CD4-positive, alpha-beta T cell (primary cell): ENCODE results near the gene CAMSAP1. TPM values are rescaled to one million over a fixed set of nuclear protein-coding genes. Genes with fewer than 3 reads are reported as not detected.

Experiments
- ATAC-seq: fragments of 200-7000 bp; cut with Tn5 transposase; one replicate; pipeline ENCODE4 v1.10.0; 2022; ENCODE audit warnings: mild to moderate bottlenecking; ENCODE audit not compliant: poor library complexity
- CTCF ChIA-PET: fragments of 350-600 bp; sonication (Branson Sonifier 250); formaldehyde crosslinking; loops from one replicate; lab custom pipeline; 2021; ENCODE audit warnings: antibody characterized with exemption, inconsistent platforms; lab: Charles Lee
- POLR2A ChIA-PET: fragments of 350-600 bp; sonication (Branson Sonifier 250); formaldehyde crosslinking; loops from one replicate; lab custom pipeline; 2021; ENCODE audit warnings: antibody characterized with exemption, inconsistent platforms; lab: Charles Lee
- DNase-seq, 14 experiments: peaks; one replicate each; pipeline ENCODE4 v3.0.0-alpha.2; 2013 to 2020; ENCODE audit warnings: mixed read lengths in 2 of 14
- H3K27ac ChIP-seq, 2 donors: one replicate each; pipeline versions ENCODE4 v1.5.1 to v1.7.0; 2013; ENCODE audit warnings: low read length in 2 of 2, low read depth in 1 of 2, mild to moderate bottlenecking in 1 of 2
- H3K27me3 ChIP-seq, 2 experiments: 1 replicate in 1 of 2; 2 replicates in 1 of 2; pipeline versions ENCODE4 v1.6.1 to v1.7.0; 2013; ENCODE audit warnings: low read length in 2 of 2, control low read depth in 1 of 2, mild to moderate bottlenecking in 1 of 2, moderate library complexity in 1 of 2; ENCODE audit not compliant: insufficient read depth in 2 of 2, control insufficient read depth in 1 of 2
- H3K36me3 ChIP-seq: one replicate; pipeline ENCODE4 v1.6.1; 2013; ENCODE audit warnings: low read length, control low read depth; ENCODE audit not compliant: insufficient read depth
- H3K4me1 ChIP-seq: one replicate; pipeline ENCODE4 v1.6.1; 2013; ENCODE audit warnings: low read length, control low read depth; ENCODE audit not compliant: insufficient read depth
- H3K4me3 ChIP-seq: one replicate; pipeline ENCODE4 v1.5.1; 2013; ENCODE audit warnings: mild to moderate bottlenecking, low read length, moderate library complexity
- H3K9me3 ChIP-seq, 2 experiments: 1 replicate in 1 of 2; 2 replicates in 1 of 2; pipeline versions ENCODE4 v1.6.1 to v1.7.0; 2013; ENCODE audit warnings: low read length in 2 of 2, mild to moderate bottlenecking in 2 of 2, control low read depth in 1 of 2, moderate library complexity in 1 of 2; ENCODE audit not compliant: control insufficient read depth in 1 of 2, insufficient read depth in 1 of 2
- H3K27ac Mint-ChIP-seq: one replicate; pipeline ENCODE4 v1.8.0; 2020; ENCODE audit warnings: mixed read lengths
- H3K27me3 Mint-ChIP-seq: one replicate; pipeline ENCODE4 v1.8.0; 2021; ENCODE audit warnings: mixed read lengths
- H3K36me3 Mint-ChIP-seq: one replicate; pipeline ENCODE4 v1.8.0; 2021; ENCODE audit warnings: low read depth, mixed read lengths
- H3K4me1 Mint-ChIP-seq: one replicate; pipeline ENCODE4 v1.8.0; 2021; ENCODE audit warnings: low read depth, mixed read lengths
- H3K4me3 Mint-ChIP-seq: one replicate; pipeline ENCODE4 v1.8.0; 2020; ENCODE audit warnings: mild to moderate bottlenecking, mixed read lengths
- H3K9me3 Mint-ChIP-seq: one replicate; pipeline ENCODE4 v1.8.0; 2020; ENCODE audit warnings: mixed read lengths
- intact Hi-C, 2 experiments: fragments of 100-400 bp; cut with DNase I in 1 of 2; cut with micrococcal nuclease in 1 of 2; formaldehyde crosslinking; loops; one replicate each; pipeline versions ENCODE4 v1.15.1 to v1.9.0; 2023 to 2025; cut with DNase I, micrococcal nuclease
- total RNA-seq, 174 experiments: library from RNA in 2 of 174; stranded (reverse) in 2 of 174; gene quantifications; one replicate each; pipeline ENCODE4 v1.2.3 and lab custom pipeline; 2021 to 2026
- TF ChIP-seq, protein P1 (sequence below): fragments of 200-600 bp; IDR thresholded peaks from one replicate; pipeline ENCODE4 v1.8.0; 2022; ENCODE audit warnings: antibody characterized with exemption, mild to moderate bottlenecking

CAMSAP1 gene
- total RNA-seq, 2 experiments from 2014 or later, result 16.8 to 18.2 TPM

DNA sequence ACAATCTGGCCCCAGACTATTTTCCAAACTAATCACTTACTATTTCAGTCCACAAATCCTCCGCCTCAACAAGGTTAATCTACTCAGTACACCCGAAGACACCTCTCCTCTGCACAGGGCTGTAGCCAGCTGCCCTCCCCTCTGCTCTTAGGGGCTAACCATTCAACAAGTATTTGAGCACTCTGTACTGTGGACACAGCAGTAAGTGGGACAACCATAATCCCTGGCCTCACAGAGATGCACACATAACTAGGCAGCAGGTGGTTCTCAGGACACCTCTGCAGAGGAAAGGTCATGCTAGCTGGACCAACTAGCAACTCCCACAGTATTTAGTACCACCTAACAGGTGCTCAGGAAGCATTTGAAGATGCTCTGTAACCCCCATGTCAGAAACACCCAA lies 5.5 kb downstream of the CAMSAP1 start:
- H3K4me3 Mint-ChIP-seq, result peak overlapping the region; percentile 13
- H3K27ac Mint-ChIP-seq, result no peak overlapping the region
- TF ChIP-seq, protein P1, sequence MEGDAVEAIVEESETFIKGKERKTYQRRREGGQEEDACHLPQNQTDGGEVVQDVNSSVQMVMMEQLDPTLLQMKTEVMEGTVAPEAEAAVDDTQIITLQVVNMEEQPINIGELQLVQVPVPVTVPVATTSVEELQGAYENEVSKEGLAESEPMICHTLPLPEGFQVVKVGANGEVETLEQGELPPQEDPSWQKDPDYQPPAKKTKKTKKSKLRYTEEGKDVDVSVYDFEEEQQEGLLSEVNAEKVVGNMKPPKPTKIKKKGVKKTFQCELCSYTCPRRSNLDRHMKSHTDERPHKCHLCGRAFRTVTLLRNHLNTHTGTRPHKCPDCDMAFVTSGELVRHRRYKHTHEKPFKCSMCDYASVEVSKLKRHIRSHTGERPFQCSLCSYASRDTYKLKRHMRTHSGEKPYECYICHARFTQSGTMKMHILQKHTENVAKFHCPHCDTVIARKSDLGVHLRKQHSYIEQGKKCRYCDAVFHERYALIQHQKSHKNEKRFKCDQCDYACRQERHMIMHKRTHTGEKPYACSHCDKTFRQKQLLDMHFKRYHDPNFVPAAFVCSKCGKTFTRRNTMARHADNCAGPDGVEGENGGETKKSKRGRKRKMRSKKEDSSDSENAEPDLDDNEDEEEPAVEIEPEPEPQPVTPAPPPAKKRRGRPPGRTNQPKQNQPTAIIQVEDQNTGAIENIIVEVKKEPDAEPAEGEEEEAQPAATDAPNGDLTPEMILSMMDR, result no peak
- Histone ChIP-seq H3K4me1 (peaks cover 36% of the 10 kb centered on the region), H3K9me3 (no peaks in the 10 kb centered on the region), H3K4me3 (no peak overlapping the region), H3K27me3 (no peaks in the 10 kb centered on the region), H3K27ac (no peak overlapping the region), H3K36me3 (no peaks in the 10 kb centered on the region)
- ChIA-PET CTCF (no interaction called here), POLR2A (no interaction called here)
- H3K9me3 Mint-ChIP-seq, result peaks cover 6% of the 10 kb centered on the region
- no peaks in the 10 kb centered on the region for H3K27me3 Mint-ChIP-seq
- intact Hi-C loops, result loop anchor here in 1 of 2 experiments (10.0 kb wide), 1 partner anchor 1837 kb away; the partner anchor contains the start of gene BRD3
- peaks cover 70% of the 10 kb centered on the region for H3K4me1 Mint-ChIP-seq
- DNase-seq (peak in 1 of 14 experiments; percentile 16), ATAC-seq (no peak)
- peaks cover 16% of the 10 kb centered on the region for H3K36me3 Mint-ChIP-seq

DNA sequence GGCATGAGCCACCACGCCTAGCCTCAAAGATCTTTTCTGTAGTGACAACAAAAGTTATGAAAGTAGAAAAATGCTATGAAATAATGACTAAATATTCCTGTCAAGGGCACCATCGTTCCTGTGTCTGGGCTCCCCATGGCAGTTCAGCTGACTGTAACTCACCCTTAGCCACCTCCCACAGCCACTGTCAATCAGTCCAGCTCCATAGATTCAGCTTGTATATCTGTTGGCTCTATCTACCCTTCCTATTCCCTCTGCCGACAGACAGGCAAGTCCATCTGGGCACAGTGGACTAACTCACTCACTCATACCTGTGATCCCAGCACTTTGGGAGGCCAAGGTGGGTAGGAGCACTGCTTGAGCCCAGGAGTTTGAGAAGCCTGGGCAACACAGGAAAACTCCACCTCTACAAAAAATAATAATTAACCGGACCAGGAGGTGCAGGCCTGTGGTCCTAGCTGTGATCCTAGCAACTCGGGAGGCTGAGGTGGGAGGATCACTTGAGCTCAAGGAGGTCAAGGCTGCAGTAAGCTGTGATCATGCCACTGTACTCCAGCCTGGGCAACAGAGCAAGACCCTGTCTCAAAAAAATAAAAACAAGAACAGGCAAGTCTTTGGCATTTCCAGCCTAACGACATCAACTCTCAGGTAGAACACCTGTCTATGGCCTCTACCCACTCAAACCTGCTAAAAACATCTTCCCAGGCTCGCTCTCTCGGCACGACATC lies 6.2 kb downstream of the CAMSAP1 start:
- H3K4me1 ChIP-seq, result peaks cover 33% of the 10 kb centered on the region
- H3K27ac ChIP-seq, result no peak overlapping the region
- H3K36me3 ChIP-seq, result no peaks in the 10 kb centered on the region
- Mint-ChIP-seq H3K27ac (no peak overlapping the region), H3K27me3 (no peaks in the 10 kb centered on the region), H3K4me3 (peak overlapping the region; percentile 13), H3K9me3 (peaks cover 6% of the 10 kb centered on the region), H3K36me3 (peaks cover 14% of the 10 kb centered on the region), H3K4me1 (peaks cover 74% of the 10 kb centered on the region)
- ChIA-PET CTCF (no interaction called here), POLR2A (no interaction called here)
- H3K4me3 ChIP-seq, result no peak overlapping the region
- TF ChIP-seq, protein P1, result no peak
- no peaks in the 10 kb centered on the region for H3K27me3 ChIP-seq
- ATAC-seq (no peak), DNase-seq (no peak)
- intact Hi-C loops, result loop anchor here in 1 of 2 experiments (10.0 kb wide), 1 partner anchor 1836 kb away; the partner anchor contains the start of gene BRD3
- no peaks in the 10 kb centered on the region for H3K9me3 ChIP-seq

DNA sequence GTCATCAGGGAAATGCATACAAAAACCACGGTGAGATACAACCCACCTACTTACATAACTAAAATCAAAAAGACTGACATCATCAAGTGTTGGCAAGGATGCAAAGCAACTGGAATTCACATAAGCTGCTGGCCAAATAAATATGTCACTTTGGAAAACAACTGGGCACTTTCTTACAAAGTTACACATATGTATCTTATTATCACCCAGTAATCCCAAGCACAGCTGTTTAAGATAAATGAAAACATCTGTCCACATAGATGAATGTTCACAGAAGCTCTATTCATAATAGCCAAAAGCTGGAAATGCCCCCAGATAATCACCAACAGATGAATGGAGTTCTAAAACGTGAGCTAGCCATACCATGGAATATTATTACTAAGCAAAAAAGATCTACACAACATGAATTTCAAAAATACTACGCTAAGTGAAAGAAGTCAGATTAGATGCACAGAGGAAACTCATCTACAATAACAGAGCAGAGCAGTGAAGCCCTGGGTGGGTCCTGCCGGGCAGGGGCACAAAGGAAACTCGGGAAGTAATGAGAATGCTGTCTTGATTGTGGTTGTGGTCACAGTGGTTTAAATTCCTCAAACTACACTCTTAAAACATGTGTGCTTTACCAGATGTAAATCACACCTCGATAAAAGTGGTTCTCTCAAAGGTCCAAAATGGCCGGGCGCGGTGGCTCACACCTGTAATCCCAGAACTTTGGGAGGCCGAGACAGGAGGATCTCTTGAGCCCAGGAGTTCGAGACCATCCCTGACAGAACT lies 8.5 kb downstream of the CAMSAP1 start:
- intact Hi-C loops, result no loop called here
- no peaks in the 10 kb centered on the region for H3K9me3 ChIP-seq
- DNase-seq (no peak), ATAC-seq (no peak)
- no peak overlapping the region for H3K4me3 ChIP-seq
- no peak overlapping the region for H3K27ac Mint-ChIP-seq
- H3K4me1 ChIP-seq, result peaks cover 19% of the 10 kb centered on the region
- H3K9me3 Mint-ChIP-seq, result peaks cover 6% of the 10 kb centered on the region
- ChIA-PET CTCF (no interaction called here), POLR2A (interaction anchor here (1.1 kb wide), 1 partner anchor 8 kb away, joined by 3 read pairs; the partner anchor contains the start of gene CAMSAP1)
- no peaks in the 10 kb centered on the region for H3K27me3 Mint-ChIP-seq
- H3K36me3 ChIP-seq, result no peaks in the 10 kb centered on the region
- peaks cover 73% of the 10 kb centered on the region for H3K4me1 Mint-ChIP-seq
- no peak overlapping the region for H3K27ac ChIP-seq
- TF ChIP-seq, protein P1, result no peak
- peaks cover 11% of the 10 kb centered on the region for H3K36me3 Mint-ChIP-seq
- H3K27me3 ChIP-seq, result no peaks in the 10 kb centered on the region
- peak overlapping the region; percentile 9 for H3K4me3 Mint-ChIP-seq
